Head of caudate nucleus (tissue), 42 donors: ENCODE data around the gene HNRNPA3.
A peak's percentile ranks its signal among the peaks of the same experiment; 100 is the strongest.
"Not testable (repeated sequence)": the region's sequence is repeated elsewhere in the genome, so short reads cannot be mapped to it uniquely, and the experiment has no call there.

Experiments used
- DNase-seq, 42 donors: peaks; one replicate each; pipeline versions ENCODE4 v3.0.0 to v3.0.0-alpha.2; 2020 to 2021; ENCODE audit warnings: mixed read lengths in 7 of 42
- intact Hi-C: fragments of 100-400 bp; cut with DNase I; formaldehyde crosslinking; loops from one replicate; pipeline ENCODE4 v1.15.0; 2022

HNRNPA3 gene

GRCh38 chr2:177212106-177212890 lies at the start of gene HNRNPA3:
Gene HNRNPA3, plus strand, starts transcription at chr2:177212794. Its CDS starts 6 bp downstream, at chr2:177212800.
- peak; percentile 98 to 100 (median 99) for DNase-seq
- intact Hi-C loops: loop anchor here (1.0 to 2.0 kb wide), 2 partner anchors 47 to 52 kb away; partner anchors contain the start of gene NFE2L2

GRCh38 chr2:177164131-177164530 lies 48.5 kb upstream of the HNRNPA3 start:
- DNase-seq: no peak
- intact Hi-C loops: loop anchor here (2.0 to 10.0 kb wide), 3 partner anchors 49 to 561 kb away; partner anchors contain the start of gene HNRNPA3

- intact Hi-C loops: loop anchor here (2.0 to 10.0 kb wide), 4 partner anchors 48 to 560 kb away; partner anchors contain the start of genes HNRNPA3 and NFE2L2
- DNase-seq: peak; percentile 81 to 96 (median 90)
These were observed 48.0 kb upstream of the HNRNPA3 start for GRCh38 chr2:177164584-177165052.

GRCh38 chr2:177165061-177165583 lies 47.5 kb upstream of the HNRNPA3 start:
- intact Hi-C loops: loop anchor here (2.0 to 10.0 kb wide), 4 partner anchors 48 to 560 kb away; partner anchors contain the start of genes HNRNPA3 and NFE2L2
- DNase-seq: peak in 41 of 42 donors; percentile 19 to 81 (median 54)

- intact Hi-C loops: loop anchor here (2.0 to 10.0 kb wide), 4 partner anchors 47 to 559 kb away; partner anchors contain the start of genes HNRNPA3 and NFE2L2
- DNase-seq: peak in 27 of 42 donors; percentile 17 to 72 (median 41)
These were observed 46.6 kb upstream of the HNRNPA3 start for GRCh38 chr2:177165721-177166711.

GRCh38 chr2:177169810-177170514 lies 42.6 kb upstream of the HNRNPA3 start:
- intact Hi-C loops: loop anchor here (5.0 to 10.0 kb wide), 2 partner anchors 92 to 555 kb away; partner anchors contain the start of gene NFE2L2
- DNase-seq: no peak

- intact Hi-C loops: no loop called here
- no peak for DNase-seq
These were observed 41.2 kb upstream of the HNRNPA3 start for GRCh38 chr2:177171418-177171865.

- DNase-seq: no peak
- intact Hi-C loops: no loop called here
These were observed 40.3 kb upstream of the HNRNPA3 start for GRCh38 chr2:177172034-177172880.

GRCh38 chr2:177174486-177174885 lies 38.1 kb upstream of the HNRNPA3 start:
- no peak for DNase-seq
- intact Hi-C loops: no loop called here

GRCh38 chr2:177175917-177176668 lies 36.5 kb upstream of the HNRNPA3 start:
- intact Hi-C loops: no loop called here
- no peak for DNase-seq

GRCh38 chr2:177178797-177179196 lies 33.8 kb upstream of the HNRNPA3 start:
- no peak for DNase-seq
- intact Hi-C loops: no loop called here

- DNase-seq: no peak
- intact Hi-C loops: no loop called here
These were observed 33.4 kb upstream of the HNRNPA3 start for GRCh38 chr2:177179227-177179626.

- intact Hi-C loops, DNase-seq: not testable (repeated sequence)
These were observed 32.9 kb upstream of the HNRNPA3 start for GRCh38 chr2:177179671-177180070.

- intact Hi-C loops: no loop called here
- DNase-seq: no peak
These were observed 32.2 kb upstream of the HNRNPA3 start for GRCh38 chr2:177180269-177181000.

GRCh38 chr2:177183860-177184259 lies 28.7 kb upstream of the HNRNPA3 start:
- no peak for DNase-seq
- intact Hi-C loops: no loop called here

- intact Hi-C loops: no loop called here
- no peak for DNase-seq
These were observed 28.0 kb upstream of the HNRNPA3 start for GRCh38 chr2:177184606-177185005.
